Renal pelvis (tissue), 4 donors: ENCODE measurements around the gene VEGFA. TPM values are rescaled to one million over a fixed set of nuclear protein-coding genes. Genes with fewer than 3 reads are reported as not detected.

Experiments used
- DNase-seq: peaks from one replicate; pipeline ENCODE4 v3.0.0-alpha.2; 2013
- polyA plus RNA-seq, 3 donors: library from polyadenylated mRNA; unstranded; fragments of 120-200 nt; gene quantifications; one replicate each; pipeline ENCODE4 v1.2.1, GENCODE V29; 2013; ENCODE audit not compliant: insufficient read length in 3 of 3

VEGFA gene
- polyA plus RNA-seq, 3 donors, result 276 to 405 (median 349) TPM

DNA sequence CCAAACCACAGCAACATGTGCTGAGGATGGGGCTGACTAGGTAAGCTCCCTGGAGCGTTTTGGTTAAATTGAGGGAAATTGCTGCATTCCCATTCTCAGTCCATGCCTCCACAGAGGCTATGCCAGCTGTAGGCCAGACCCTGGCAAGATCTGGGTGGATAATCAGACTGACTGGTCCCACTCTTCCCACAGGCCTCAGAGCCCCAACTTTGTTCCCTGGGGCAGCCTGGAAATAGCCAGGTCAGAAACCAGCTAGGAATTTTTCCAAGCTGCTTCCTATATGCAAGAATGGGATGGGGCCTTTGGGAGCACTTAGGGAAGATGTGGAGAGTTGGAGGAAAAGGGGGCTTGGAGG lies 1.5 kb upstream of the VEGFA start:
- no peak for DNase-seq

DNA sequence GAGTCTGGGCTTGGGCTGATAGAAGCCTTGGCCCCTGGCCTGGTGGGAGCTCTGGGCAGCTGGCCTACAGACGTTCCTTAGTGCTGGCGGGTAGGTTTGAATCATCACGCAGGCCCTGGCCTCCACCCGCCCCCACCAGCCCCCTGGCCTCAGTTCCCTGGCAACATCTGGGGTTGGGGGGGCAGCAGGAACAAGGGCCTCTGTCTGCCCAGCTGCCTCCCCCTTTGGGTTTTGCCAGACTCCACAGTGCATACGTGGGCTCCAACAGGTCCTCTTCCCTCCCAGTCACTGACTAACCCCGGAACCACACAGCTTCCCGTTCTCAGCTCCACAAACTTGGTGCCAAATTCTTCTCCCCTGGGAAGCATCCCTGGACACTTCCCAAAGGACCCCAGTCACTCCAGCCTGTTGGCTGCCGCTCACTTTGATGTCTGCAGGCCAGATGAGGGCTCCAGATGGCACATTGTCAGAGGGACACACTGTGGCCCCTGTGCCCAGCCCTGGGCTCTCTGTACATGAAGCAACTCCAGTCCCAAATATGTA lies 957 bp upstream of the VEGFA start:
- no peak for DNase-seq

DNA sequence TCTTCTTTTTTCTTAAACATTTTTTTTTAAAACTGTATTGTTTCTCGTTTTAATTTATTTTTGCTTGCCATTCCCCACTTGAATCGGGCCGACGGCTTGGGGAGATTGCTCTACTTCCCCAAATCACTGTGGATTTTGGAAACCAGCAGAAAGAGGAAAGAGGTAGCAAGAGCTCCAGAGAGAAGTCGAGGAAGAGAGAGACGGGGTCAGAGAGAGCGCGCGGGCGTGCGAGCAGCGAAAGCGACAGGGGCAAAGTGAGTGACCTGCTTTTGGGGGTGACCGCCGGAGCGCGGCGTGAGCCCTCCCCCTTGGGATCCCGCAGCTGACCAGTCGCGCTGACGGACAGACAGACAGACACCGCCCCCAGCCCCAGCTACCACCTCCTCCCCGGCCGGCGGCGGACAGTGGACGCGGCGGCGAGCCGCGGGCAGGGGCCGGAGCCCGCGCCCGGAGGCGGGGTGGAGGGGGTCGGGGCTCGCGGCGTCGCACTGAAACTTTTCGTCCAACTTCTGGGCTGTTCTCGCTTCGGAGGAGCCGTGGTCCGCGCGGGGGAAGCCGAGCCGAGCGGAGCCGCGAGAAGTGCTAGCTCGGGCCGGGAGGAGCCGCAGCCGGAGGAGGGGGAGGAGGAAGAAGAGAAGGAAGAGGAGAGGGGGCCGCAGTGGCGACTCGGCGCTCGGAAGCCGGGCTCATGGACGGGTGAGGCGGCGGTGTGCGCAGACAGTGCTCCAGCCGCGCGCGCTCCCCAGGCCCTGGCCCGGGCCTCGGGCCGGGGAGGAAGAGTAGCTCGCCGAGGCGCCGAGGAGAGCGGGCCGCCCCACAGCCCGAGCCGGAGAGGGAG lies 580 bp downstream of the VEGFA start:
- DNase-seq, result no peak

DNA sequence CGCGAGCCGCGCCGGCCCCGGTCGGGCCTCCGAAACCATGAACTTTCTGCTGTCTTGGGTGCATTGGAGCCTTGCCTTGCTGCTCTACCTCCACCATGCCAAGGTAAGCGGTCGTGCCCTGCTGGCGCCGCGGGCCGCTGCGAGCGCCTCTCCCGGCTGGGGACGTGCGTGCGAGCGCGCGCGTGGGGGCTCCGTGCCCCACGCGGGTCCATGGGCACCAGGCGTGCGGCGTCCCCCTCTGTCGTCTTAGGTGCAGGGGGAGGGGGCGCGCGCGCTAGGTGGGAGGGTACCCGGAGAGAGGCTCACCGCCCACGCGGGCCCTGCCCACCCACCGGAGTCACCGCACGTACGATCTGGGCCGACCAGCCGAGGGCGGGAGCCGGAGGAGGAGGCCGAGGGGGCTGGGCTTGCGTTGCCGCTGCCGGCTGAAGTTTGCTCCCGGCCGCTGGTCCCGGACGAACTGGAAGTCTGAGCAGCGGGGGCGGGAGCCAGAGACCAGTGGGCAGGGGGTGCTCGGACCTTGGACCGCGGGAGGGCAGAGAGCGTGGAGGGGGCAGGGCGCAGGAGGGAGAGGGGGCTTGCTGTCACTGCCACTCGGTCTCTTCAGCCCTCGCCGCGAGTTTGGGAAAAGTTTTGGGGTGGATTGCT lies 1.3 kb downstream of the VEGFA start:
- peak; percentile 67 for DNase-seq

DNA sequence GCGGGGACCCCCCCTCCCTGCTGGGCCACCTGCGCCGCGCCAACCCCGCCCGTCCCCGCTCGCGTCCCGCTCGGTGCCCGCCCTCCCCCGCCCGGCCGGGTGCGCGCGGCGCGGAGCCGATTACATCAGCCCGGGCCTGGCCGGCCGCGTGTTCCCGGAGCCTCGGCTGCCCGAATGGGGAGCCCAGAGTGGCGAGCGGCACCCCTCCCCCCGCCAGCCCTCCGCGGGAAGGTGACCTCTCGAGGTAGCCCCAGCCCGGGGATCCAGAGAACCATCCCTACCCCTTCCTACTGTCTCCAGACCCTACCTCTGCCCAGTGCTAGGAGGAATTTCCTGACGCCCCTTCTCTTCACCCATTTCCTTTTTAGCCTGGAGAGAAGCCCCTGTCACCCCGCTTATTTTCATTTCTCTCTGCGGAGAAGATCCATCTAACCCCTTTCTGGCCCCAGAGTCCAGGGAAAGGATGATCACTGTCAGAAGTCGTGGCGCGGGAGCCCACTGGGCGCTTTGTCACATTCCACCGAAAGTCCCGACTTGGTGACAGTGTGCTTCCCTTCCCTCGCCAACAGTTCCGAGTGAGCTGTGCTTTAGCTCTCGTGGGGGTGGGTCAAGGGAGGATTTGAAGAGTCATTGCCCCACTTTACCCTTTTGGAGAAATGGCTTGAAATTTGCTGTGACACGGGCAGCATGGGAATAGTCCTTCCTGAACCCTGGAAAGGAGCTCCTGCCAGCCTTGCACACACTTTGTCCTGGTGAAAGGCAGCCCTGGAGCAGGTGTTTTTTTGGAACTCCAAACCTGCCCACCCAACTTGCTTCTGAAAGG lies 2.1 kb downstream of the VEGFA start:
- DNase-seq, result peak; percentile 50

DNA sequence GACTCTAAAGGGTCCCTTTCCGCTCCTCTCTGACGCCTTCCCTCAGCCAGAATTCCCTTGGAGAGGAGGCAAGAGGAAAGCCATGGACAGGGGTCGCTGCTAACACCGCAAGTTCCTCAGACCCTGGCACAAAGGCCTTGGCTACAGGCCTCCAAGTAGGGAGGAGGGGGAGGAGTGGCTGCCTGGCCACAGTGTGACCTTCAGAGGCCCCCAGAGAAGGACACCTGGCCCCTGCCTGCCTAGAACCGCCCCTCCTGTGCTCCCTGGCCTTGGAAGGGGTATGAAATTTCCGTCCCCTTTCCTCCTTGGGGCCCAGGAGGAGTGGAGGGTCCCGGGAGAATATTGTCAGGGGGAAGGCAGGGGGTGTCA lies 2.7 kb downstream of the VEGFA start:
- no peak for DNase-seq

DNA sequence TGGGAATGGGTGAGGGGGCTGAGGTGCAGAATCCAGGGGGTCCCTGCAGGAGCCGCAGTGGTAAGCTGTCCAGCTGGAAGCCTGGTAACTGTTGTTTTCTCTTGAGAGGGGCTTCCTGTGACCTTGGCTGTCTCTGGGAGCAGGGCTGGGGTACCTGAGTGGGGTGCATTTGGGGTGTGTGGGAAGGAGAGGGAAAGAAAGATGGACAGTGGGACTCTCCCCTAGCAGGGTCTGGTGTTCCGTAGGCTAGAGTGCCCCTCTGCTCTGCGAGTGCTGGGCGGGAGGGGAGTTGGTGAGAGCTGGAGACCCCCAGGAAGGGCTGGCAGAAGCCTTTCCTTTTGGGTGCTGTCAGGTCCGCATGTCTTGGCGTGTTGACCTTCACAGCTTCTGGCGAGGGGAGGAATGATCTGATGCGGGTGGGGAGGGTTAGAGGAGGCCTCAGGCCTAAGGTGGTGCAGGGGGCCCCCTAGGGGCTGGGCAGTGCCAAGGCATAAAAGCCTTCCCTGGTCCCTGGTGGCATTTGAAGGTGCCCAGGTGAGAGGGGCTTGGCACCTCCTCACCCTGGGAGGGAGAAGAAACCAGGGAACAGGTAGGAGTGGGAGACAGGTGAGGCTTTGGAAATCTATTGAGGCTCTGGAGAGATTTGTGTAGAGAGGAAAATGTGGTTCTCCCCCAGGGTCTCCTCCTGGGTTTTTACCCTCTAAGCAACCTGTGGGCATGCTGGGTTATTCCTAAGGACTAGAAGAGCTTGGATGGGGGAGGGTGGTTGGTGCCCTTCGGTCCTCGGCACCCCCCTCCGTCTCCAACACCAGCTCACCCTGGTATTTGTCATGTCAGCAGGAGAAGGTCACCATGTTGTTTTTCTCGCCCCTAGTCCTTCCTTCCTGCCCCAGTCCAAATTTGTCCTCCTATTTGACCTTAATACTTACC lies 3.3 kb downstream of the VEGFA start:
- DNase-seq, result no peak

DNA sequence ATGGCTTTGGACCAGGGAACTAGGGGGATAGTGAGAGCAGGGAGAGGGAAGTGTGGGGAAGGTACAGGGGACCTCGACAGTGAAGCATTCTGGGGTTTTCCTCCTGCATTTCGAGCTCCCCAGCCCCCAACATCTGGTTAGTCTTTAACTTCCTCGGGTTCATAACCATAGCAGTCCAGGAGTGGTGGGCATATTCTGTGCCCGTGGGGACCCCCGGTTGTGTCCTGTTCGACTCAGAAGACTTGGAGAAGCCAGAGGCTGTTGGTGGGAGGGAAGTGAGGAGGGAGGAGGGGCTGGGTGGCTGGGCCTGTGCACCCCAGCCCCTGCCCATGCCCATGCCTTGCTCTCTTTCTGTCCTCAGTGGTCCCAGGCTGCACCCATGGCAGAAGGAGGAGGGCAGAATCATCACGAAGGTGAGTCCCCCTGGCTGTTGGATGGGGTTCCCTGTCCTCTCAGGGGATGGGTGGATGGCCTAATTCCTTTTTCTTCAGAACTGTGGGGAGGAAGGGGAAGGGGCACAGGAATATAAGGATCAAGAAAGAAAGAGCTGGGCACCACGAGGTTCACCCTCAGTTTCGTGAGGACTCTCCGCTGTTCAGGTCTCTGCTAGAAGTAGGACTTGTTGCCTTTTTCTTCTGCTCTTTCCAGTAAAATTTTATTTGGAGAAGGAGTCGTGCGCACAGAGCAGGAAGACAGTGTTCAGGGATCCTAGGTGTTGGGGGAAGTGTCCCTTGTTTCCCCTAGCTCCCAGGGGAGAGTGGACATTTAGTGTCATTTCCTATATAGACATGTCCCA lies 4.2 kb downstream of the VEGFA start:
- no peak for DNase-seq

DNA sequence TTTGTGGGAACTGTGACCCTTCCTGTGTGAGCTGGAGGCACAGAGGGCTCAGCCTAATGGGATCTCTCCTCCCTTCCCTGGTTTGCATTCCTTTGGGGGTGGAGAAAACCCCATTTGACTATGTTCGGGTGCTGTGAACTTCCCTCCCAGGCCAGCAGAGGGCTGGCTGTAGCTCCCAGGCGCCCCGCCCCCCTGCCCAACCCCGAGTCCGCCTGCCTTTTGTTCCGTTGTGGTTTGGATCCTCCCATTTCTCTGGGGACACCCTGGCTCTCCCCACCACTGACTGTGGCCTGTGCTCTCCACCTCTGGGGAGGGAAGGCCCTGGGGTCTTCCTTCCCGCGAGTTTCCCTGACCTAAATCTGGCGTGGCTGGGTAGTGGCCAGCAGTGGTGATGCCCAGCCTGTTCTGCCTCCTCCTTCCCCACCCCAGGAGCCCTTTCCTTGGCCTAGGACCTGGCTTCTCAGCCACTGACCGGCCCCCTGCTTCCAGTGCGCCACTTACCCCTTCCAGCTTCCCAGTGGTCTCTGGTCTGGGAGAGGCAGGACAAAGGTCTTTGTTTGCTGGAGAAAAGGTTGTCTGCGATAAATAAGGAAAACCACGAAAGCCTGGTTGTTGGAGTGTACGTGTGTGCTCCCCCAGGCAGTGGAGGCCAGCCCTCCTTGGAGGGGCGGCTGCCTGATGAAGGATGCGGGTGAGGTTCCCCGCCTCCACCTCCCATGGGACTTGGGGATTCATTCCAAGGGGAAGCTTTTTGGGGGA lies 4.9 kb downstream of the VEGFA start:
- peak; percentile 62 for DNase-seq

DNA sequence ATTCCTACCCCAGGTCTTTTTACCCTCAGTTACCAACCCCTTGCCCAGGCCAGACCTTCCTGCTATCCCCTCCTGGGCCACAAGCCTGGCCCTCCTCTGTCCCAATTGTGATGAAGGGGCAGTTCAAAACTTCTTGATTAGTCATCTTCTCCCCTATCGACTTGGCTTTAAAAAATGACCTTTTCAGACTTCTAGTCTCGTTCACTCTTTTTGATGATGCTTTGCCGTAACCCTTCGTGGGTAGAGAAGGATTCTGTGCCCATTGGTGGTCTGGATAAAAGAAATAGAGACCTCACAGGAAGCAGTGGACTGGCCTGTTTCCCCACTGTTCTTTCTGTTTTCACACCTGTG lies 5.5 kb downstream of the VEGFA start:
- no peak for DNase-seq

DNA sequence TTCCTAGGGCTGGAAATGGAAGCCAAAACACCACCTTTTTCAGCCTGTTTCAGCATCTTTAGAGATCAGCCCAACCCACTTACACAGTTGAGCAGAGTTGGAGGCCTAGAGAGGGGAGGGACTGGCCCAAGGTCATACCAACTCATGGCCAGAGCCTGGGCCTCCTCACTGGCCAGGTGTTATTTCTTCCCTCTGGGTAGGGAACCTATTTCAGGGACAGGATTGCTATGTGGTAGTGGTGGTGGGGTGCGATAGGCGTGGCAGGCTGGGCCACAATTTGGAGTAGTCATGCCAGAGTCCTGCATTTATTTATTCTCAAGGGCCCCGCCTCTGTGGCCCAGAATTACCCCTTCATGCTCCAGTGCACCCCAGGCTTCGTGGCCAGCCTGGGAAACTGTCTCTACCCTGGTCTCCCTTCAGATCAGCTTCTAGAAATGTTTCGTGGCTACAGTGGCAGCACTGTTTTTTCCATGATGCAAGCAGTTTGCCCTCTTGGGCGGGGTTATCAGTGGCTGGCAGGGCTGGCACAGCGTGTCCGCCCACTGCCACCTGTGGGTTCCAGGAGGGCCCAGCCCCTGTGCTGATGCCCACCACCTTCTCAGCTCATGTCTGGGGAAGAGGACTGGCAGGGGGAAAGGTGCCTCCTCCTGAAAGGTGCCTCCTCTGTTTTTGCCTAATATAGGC lies 6.2 kb downstream of the VEGFA start:
- DNase-seq, result no peak

DNA sequence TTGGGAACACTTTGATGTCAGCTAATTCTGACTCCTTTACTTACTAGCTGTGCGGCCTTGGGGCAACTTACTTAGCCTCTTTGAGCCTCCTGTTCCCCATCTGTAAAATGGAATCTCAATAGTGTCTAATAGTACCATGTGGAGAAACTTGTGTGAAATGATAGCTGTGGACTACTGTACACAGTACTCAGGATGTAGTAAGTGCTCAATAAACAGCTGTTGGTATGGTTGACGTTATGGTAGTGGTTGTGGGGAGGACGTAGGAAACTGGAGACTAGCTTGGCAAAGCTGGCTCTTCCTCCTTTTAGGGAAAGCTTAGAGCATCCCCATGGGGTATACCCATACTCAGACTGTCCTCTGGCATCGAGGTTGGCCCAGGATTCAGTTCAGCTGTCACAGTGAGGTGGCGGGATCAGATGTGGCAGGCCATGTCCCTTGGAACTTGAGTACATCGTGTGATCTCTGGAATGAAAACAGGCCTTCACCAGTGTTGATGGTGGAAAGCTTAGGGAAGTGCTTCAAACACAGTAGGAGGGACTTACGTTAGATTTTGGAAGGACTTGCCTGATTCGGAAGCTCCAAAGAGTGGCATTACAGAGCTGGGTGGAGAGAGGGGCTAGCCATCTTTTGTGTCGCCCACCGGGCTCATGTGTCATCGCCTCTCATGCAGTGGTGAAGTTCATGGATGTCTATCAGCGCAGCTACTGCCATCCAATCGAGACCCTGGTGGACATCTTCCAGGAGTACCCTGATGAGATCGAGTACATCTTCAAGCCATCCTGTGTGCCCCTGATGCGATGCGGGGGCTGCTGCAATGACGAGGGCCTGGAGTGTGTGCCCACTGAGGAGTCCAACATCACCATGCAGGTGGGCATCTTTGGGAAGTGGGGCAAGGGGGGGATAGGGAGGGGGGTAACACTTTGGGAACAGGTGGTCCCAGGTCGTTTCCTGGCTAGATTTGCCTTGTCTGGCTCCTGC lies 7.1 kb downstream of the VEGFA start:
- no peak for DNase-seq

DNA sequence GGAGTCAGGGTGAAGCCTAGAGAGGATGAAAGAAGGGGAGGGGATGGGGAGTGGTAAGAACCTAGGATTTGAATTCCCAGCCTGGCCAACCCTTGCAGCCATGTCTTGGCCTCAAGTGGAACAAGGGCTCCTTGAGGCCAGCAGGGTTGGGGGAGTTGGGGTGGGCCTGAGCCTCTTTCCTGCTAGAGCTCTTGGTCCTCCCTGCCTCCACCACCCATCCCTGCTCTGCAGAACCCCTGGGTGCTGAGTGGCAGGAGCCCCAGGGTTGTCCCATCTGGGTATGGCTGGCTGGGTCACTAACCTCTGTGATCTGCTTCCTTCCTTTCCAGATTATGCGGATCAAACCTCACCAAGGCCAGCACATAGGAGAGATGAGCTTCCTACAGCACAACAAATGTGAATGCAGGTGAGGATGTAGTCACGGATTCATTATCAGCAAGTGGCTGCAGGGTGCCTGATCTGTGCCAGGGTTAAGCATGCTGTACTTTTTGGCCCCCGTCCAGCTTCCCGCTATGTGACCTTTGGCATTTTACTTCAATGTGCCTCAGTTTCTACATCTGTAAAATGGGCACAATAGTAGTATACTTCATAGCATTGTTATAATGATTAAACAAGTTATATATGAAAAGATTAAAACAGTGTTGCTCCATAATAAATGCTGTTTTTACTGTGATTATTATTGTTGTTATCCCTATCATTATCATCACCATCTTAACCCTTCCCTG lies 8.3 kb downstream of the VEGFA start:
- DNase-seq, result no peak

DNA sequence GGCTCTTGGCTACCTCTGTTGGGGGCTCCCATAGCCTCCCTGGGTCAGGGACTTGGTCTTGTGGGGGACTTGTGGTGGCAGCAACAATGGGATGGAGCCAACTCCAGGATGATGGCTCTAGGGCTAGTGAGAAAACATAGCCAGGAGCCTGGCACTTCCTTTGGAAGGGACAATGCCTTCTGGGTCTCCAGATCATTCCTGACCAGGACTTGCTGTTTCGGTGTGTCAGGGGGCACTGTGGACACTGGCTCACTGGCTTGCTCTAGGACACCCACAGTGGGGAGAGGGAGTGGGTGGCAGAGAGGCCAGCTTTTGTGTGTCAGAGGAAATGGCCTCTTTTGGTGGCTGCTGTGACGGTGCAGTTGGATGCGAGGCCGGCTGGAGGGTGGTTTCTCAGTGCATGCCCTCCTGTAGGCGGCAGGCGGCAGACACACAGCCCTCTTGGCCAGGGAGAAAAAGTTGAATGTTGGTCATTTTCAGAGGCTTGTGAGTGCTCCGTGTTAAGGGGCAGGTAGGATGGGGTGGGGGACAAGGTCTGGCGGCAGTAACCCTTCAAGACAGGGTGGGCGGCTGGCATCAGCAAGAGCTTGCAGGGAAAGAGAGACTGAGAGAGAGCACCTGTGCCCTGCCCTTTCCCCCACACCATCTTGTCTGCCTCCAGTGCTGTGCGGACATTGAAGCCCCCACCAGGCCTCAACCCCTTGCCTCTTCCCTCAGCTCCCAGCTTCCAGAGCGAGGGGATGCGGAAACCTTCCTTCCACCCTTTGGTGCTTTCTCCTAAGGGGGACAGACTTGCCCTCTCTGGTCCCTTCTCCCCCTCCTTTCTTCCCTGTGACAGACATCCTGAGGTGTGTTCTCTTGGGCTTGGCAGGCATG lies 9.2 kb downstream of the VEGFA start:
- no peak for DNase-seq

DNA sequence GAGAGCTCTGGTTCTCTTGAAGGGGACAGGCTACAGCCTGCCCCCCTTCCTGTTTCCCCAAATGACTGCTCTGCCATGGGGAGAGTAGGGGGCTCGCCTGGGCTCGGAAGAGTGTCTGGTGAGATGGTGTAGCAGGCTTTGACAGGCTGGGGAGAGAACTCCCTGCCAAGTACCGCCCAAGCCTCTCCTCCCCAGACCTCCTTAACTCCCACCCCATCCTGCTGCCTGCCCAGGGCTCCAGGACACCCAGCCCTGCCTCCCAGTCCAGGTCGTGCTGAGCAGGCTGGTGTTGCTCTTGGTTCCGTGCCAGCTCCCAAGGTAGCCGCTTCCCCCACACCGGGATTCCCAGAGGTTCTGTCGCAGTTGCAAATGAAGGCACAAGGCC lies 9.8 kb downstream of the VEGFA start:
- DNase-seq, result peak; percentile 67

DNA sequence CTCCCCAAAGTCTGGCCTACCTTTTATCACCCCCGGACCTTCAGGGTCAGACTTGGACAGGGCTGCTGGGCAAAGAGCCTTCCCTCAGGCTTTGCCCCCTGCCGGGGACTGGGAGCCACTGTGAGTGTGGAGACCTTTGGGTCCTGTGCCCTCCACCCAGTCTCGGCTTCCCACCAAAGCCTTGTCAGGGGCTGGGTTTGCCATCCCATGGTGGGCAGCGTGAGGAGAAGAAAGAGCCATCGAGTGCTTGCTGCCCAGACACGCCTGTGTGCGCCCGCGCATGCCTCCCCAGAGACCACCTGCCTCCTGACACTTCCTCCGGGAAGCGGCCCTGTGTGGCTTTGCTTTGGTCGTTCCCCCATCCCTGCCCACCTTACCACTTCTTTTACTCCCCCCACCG lies 10.3 kb downstream of the VEGFA start:
- DNase-seq, result no peak
